SK-N-MC (cell line): ENCODE measurements around the gene ULK4.

Source experiments
- EZH2 ChIP-seq: fragments of 200-600 bp; sonication (generic); IDR thresholded peaks from one replicate; pipeline ENCODE4 v1.6.1; 2017; ENCODE audit warnings: antibody characterized with exemption
- FOXP2 ChIP-seq: optimal IDR thresholded peaks from 2 replicates; pipeline ENCODE3; 2011; ENCODE audit warnings: mild to moderate bottlenecking, moderate library complexity; ENCODE audit not compliant: insufficient read depth; ENCODE audit errors: extremely low read length, control extremely low read depth
- POLR2AphosphoS5 ChIP-seq: IDR thresholded peaks from 2 replicates; pipeline ENCODE4 v1.6.1; 2012; ENCODE audit warnings: mild to moderate bottlenecking, low read depth, low read length, borderline replicate concordance

DNA sequence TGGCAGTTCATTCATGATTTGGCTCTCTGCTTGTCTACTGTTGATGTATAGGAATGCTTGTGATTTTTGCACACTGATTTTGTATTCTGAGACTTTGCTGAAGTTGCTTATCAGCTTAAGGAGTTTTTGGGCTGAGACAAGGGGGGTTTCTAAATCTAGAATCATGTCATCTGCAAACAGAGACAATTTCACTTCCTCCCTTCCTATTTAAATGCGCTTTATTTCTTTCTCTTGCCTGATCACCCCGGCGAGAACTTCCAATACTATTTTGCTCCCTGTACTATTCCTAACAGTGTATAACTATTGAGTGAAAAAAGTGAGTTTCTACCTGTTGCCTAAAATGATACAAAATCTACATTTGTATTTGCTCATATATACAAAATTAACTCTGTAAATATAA lies 128.3 kb downstream of the ULK4 start:
- TF ChIP-seq EZH2 = no peak
- no peak for TF ChIP-seq POLR2AphosphoS5
- no peak for TF ChIP-seq FOXP2
